ENCODE data around the gene CWC22. TPM values are rescaled to one million over a fixed set of nuclear protein-coding genes. Genes with fewer than 3 reads are reported as not detected.

The CWC22 gene
- polyA plus RNA-seq, 1 donor from 2014 or later: 16.0 TPM

- Histone ChIP-seq H3K4me2 (ENCODE audit: low read length) (no peak overlapping the region), H3K36me3 (ENCODE audit: insufficient read depth, low read length) (no peaks in the 10 kb centered on the region)
- TF ChIP-seq RAD21 (conservative IDR thresholded peaks at IDR 0.05) (no peak), REST (IDR thresholded peaks at IDR 0.05; ENCODE audit: borderline replicate concordance) (no peak), MXI1 (conservative IDR thresholded peaks at IDR 0.05; ENCODE audit: poor library complexity, severe bottlenecking) (no peak), CTCF (IDR thresholded peaks at IDR 0.05; ENCODE audit: poor library complexity, severe bottlenecking) (no peak), EZH2 (IDR thresholded peaks at IDR 0.05; ENCODE audit: borderline replicate concordance, insufficient read depth, low read length, poor library complexity, severe bottlenecking) (no peak), EP300 (conservative IDR thresholded peaks at IDR 0.05; ENCODE audit: poor library complexity, severe bottlenecking) (no peak), POLR2AphosphoS5 (IDR thresholded peaks at IDR 0.05) (no peak), TAF1 (IDR thresholded peaks at IDR 0.05; ENCODE audit: low read depth) (no peak), SMC3 (conservative IDR thresholded peaks at IDR 0.05; ENCODE audit: poor library complexity) (no peak)
Measured at GRCh38 chr2:180021850-180022249, 14.8 kb upstream of the CWC22 start.

GRCh38 chr2:180017784-180018183 lies 10.7 kb upstream of the CWC22 start:
- Histone ChIP-seq H3K4me2 (ENCODE audit: low read length) (no peak overlapping the region), H3K27ac (ENCODE audit: low read length) (no peak overlapping the region)
- TF ChIP-seq EZH2 (IDR thresholded peaks at IDR 0.05; ENCODE audit: borderline replicate concordance, insufficient read depth, low read length, poor library complexity, severe bottlenecking): no peak

More at GRCh38 chr2:180021850-180022249, 14.8 kb upstream of the CWC22 start:
- H4K20me1 ChIP-seq (ENCODE audit: insufficient read depth): no peaks in the 10 kb centered on the region
- H3K9me3 ChIP-seq (ENCODE audit: low read length): no peaks in the 10 kb centered on the region
- no peak overlapping the region for H3K27ac ChIP-seq (ENCODE audit: low read length)
- no peaks in the 10 kb centered on the region for H3K27me3 ChIP-seq (ENCODE audit: insufficient read depth, low read depth, low read length)
- H3K79me2 ChIP-seq (replicated peaks; ENCODE audit: insufficient read depth, low read length): no peaks in the 10 kb centered on the region
- no peak overlapping the region for H3K9ac ChIP-seq (ENCODE audit: low read length)
- H3F3A ChIP-seq (ENCODE audit: insufficient read depth, low read length, poor library complexity, severe bottlenecking): no peaks in the 10 kb centered on the region
- no peak overlapping the region for H3K4me3 ChIP-seq (ENCODE audit: low read length)
- no peaks in the 10 kb centered on the region for H3K9me2 ChIP-seq (ENCODE audit: insufficient read depth, low read length)
- no peak overlapping the region for H2AFZ ChIP-seq (ENCODE audit: low read depth, low read length)

GRCh38 chr2:180016937-180017336 lies 9.8 kb upstream of the CWC22 start:
- Histone ChIP-seq H3K4me2 (ENCODE audit: low read length) (no peak overlapping the region), H3K27me3 (ENCODE audit: insufficient read depth, low read depth, low read length) (no peaks in the 10 kb centered on the region), H3K9me2 (ENCODE audit: insufficient read depth, low read length) (no peaks in the 10 kb centered on the region), H3K4me3 (ENCODE audit: low read length) (no peak overlapping the region), H3F3A (ENCODE audit: insufficient read depth, low read length, poor library complexity, severe bottlenecking) (no peaks in the 10 kb centered on the region), H3K9ac (ENCODE audit: low read length) (no peak overlapping the region), H3K79me2 (replicated peaks; ENCODE audit: insufficient read depth, low read length) (no peaks in the 10 kb centered on the region), H3K9me3 (ENCODE audit: low read length) (no peaks in the 10 kb centered on the region), H2AFZ (ENCODE audit: low read depth, low read length) (no peak overlapping the region), H3K27ac (ENCODE audit: low read length) (no peak overlapping the region), H4K20me1 (ENCODE audit: insufficient read depth) (no peaks in the 10 kb centered on the region), H3K36me3 (ENCODE audit: insufficient read depth, low read length) (no peaks in the 10 kb centered on the region)
- TF ChIP-seq EZH2 (IDR thresholded peaks at IDR 0.05; ENCODE audit: borderline replicate concordance, insufficient read depth, low read length, poor library complexity, severe bottlenecking) (no peak), POLR2AphosphoS5 (IDR thresholded peaks at IDR 0.05) (no peak), EP300 (conservative IDR thresholded peaks at IDR 0.05; ENCODE audit: poor library complexity, severe bottlenecking) (no peak), TAF1 (IDR thresholded peaks at IDR 0.05; ENCODE audit: low read depth) (no peak), RAD21 (conservative IDR thresholded peaks at IDR 0.05) (no peak), MXI1 (conservative IDR thresholded peaks at IDR 0.05; ENCODE audit: poor library complexity, severe bottlenecking) (no peak), SMC3 (conservative IDR thresholded peaks at IDR 0.05; ENCODE audit: poor library complexity) (no peak), CTCF (IDR thresholded peaks at IDR 0.05; ENCODE audit: poor library complexity, severe bottlenecking) (no peak), REST (IDR thresholded peaks at IDR 0.05; ENCODE audit: borderline replicate concordance) (no peak)

More at GRCh38 chr2:180017784-180018183, 10.7 kb upstream of the CWC22 start:
- Histone ChIP-seq H3K4me3 (ENCODE audit: low read length) (no peak overlapping the region), H3K9ac (ENCODE audit: low read length) (no peak overlapping the region), H4K20me1 (ENCODE audit: insufficient read depth) (no peaks in the 10 kb centered on the region), H3K9me2 (ENCODE audit: insufficient read depth, low read length) (no peaks in the 10 kb centered on the region), H2AFZ (ENCODE audit: low read depth, low read length) (no peak overlapping the region), H3K36me3 (ENCODE audit: insufficient read depth, low read length) (no peaks in the 10 kb centered on the region), H3F3A (ENCODE audit: insufficient read depth, low read length, poor library complexity, severe bottlenecking) (no peaks in the 10 kb centered on the region), H3K27me3 (ENCODE audit: insufficient read depth, low read depth, low read length) (no peaks in the 10 kb centered on the region), H3K79me2 (replicated peaks; ENCODE audit: insufficient read depth, low read length) (no peaks in the 10 kb centered on the region), H3K9me3 (ENCODE audit: low read length) (no peaks in the 10 kb centered on the region)

All from neural cell (in vitro differentiated cells).